Peyer's patch (tissue), 4 donors: ENCODE data around the gene SIGLEC9.

Source experiments
- CTCF ChIP-seq, 6 experiments: fragments of 450-650 bp in 4 of 6; fragments of 200-600 bp in 2 of 6; sonication (generic) in 1 of 6; IDR thresholded peaks; one replicate each; pipeline ENCODE4 v1.5.1; 2017 to 2019; ENCODE audit warnings: antibody characterized with exemption in 6 of 6, mild to moderate bottlenecking in 3 of 6, moderate library complexity in 1 of 6
- POLR2A ChIP-seq, 2 donors: fragments of 450-650 bp; IDR thresholded peaks; one replicate each; pipeline ENCODE4 v1.5.1; 2017; ENCODE audit warnings: antibody characterized with exemption in 2 of 2, mild to moderate bottlenecking in 2 of 2, moderate library complexity in 2 of 2

GRCh38 chr19:51123381-51123800, 1.3 kb upstream of the SIGLEC9 start:
- TF ChIP-seq CTCF (IDR thresholded peaks at IDR 0.05) (no peak), POLR2A (IDR thresholded peaks at IDR 0.05) (no peak)
